Chondrocyte (in vitro differentiated cells): ENCODE data around the gene MAP3K6. TPM values are rescaled to one million over a fixed set of nuclear protein-coding genes. Genes with fewer than 3 reads are reported as not detected.
A peak's percentile ranks its signal among the peaks of the same experiment; 100 is the strongest.

Experiments
- DNase-seq: peaks from one replicate; pipeline ENCODE4 v3.0.0; 2021; ENCODE audit warnings: mixed read lengths, low spot score
- H3K27ac Mint-ChIP-seq: one replicate; pipeline ENCODE4 v1.8.0; 2021; ENCODE audit warnings: mild to moderate bottlenecking, moderate library complexity, mixed read lengths; ENCODE audit not compliant: unreplicated experiment
- H3K27me3 Mint-ChIP-seq: 2 replicates; pipeline ENCODE4 v1.8.0; 2021; ENCODE audit warnings: low read depth, mixed read lengths
- H3K36me3 Mint-ChIP-seq: 2 replicates; pipeline ENCODE4 v1.8.0; 2021; ENCODE audit warnings: low read depth, mixed read lengths
- H3K4me1 Mint-ChIP-seq: 2 replicates; pipeline ENCODE4 v1.8.0; 2021; ENCODE audit warnings: low read depth, mild to moderate bottlenecking, mixed read lengths
- H3K4me3 Mint-ChIP-seq: one replicate; pipeline ENCODE4 v1.8.0; 2021; ENCODE audit warnings: mild to moderate bottlenecking, moderate library complexity, mixed read lengths; ENCODE audit not compliant: unreplicated experiment
- H3K9me3 Mint-ChIP-seq: 2 replicates; pipeline ENCODE4 v1.8.0; 2021; ENCODE audit warnings: low read depth, mixed read lengths
- CTCF ChIP-seq: fragments of 200-600 bp; sonication (generic); IDR thresholded peaks from 2 replicates; pipeline ENCODE4 v1.5.0; 2021; ENCODE audit warnings: antibody characterized with exemption, mild to moderate bottlenecking, moderate library complexity
- total RNA-seq: library from RNA; stranded (reverse); gene quantifications from 3 replicates; pipeline ENCODE4 v1.2.1, GENCODE V29; 2021

The MAP3K6 gene
- total RNA-seq, 1 donor from 2014 or later: 42.0 TPM

GRCh38 chr1:27394925-27395324 lies 28.2 kb upstream of the MAP3K6 start:
- Mint-ChIP-seq H3K27me3 (peaks cover 2% of the 10 kb centered on the region), H3K27ac (no peak overlapping the region), H3K9me3 (no peaks in the 10 kb centered on the region), H3K4me1 (peaks cover 13% of the 10 kb centered on the region), H3K36me3 (no peaks in the 10 kb centered on the region), H3K4me3 (no peak overlapping the region)
- peak; percentile 43 for DNase-seq
- TF ChIP-seq CTCF: no peak

DNA sequence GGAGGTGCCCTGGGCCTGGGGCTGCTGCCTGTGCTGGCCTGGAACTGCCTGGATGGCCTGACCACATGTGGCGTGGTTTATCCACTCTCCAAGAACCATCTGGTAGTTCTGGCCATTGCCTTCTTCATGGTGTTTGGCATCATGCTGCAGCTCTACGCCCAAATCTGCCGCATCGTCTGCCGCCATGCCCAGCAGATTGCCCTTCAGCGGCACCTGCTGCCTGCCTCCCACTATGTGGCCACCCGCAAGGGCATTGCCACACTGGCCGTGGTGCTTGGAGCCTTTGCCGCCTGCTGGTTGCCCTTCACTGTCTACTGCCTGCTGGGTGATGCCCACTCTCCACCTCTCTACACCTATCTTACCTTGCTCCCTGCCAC lies 27.5 kb upstream of the MAP3K6 start:
- Mint-ChIP-seq H3K27ac (no peak overlapping the region), H3K4me3 (no peak overlapping the region), H3K9me3 (no peaks in the 10 kb centered on the region), H3K4me1 (peaks cover 13% of the 10 kb centered on the region), H3K27me3 (peaks cover 2% of the 10 kb centered on the region), H3K36me3 (no peaks in the 10 kb centered on the region)
- TF ChIP-seq CTCF: no peak
- peak; percentile 62 for DNase-seq

DNA sequence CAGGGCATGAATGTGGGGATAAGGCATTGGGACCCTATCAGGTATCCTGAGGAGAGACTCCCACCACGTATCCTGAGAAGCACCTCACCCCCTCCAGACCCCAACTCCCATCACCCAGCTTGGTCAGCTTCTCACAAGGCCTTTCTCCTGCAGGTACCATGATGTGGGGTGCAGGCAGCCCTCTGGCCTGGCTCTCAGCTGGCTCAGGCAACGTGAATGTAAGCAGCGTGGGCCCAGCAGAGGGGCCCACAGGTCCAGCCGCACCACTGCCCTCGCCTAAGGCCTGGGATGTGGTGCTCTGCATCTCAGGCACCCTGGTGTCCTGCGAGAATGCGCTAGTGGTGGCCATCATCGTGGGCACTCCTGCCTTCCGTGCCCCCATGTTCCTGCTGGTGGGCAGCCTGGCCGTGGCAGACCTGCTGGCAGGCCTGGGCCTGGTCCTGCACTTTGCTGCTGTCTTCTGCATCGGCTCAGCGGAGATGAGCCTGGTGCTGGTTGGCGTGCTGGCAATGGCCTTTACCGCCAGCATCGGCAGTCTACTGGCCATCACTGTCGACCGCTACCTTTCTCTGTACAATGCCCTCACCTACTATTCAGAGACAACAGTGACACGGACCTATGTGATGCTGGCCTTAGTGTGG lies 27.0 kb upstream of the MAP3K6 start:
- no peak for TF ChIP-seq CTCF
- Mint-ChIP-seq H3K9me3 (no peaks in the 10 kb centered on the region), H3K27me3 (peaks cover 2% of the 10 kb centered on the region), H3K4me3 (no peak overlapping the region), H3K4me1 (peaks cover 13% of the 10 kb centered on the region), H3K36me3 (no peaks in the 10 kb centered on the region), H3K27ac (no peak overlapping the region)
- DNase-seq: peak; percentile 91

GRCh38 chr1:27392778-27393635 lies 26.2 kb upstream of the MAP3K6 start:
- DNase-seq: peak; percentile 77

More at GRCh38 chr1:27392778-27393635, 26.2 kb upstream of the MAP3K6 start:
- H3K27me3 Mint-ChIP-seq: peaks cover 5% of the 10 kb centered on the region
- peak; percentile 43 for TF ChIP-seq CTCF
- H3K4me1 Mint-ChIP-seq: peaks cover 13% of the 10 kb centered on the region
- no peaks in the 10 kb centered on the region for H3K9me3 Mint-ChIP-seq
- no peaks in the 10 kb centered on the region for H3K36me3 Mint-ChIP-seq
- H3K4me3 Mint-ChIP-seq: peak overlapping the region; percentile 72
- no peak overlapping the region for H3K27ac Mint-ChIP-seq
